ENCODE measurements around the gene FOXC1.

The FOXC1 gene

GRCh38 chr6:1619673-1620503 lies 10.2 kb downstream of the FOXC1 start:
- Mint-ChIP-seq H3K4me1 (peaks cover 1% of the 10 kb centered on the region), H3K27me3 (peaks cover 50% of the 10 kb centered on the region), H3K36me3 (ENCODE audit: insufficient read depth) (no peaks in the 10 kb centered on the region), H3K9me3 (no peaks in the 10 kb centered on the region), H3K4me3 (no peak overlapping the region), H3K27ac (ENCODE audit: low read depth) (no peak overlapping the region)
- ATAC-seq (replicated peaks; ENCODE audit: extremely low read depth, poor library complexity, severe bottlenecking) (no peak), DNase-seq (ENCODE audit: low spot score in 2 of 2) (no peak)

DNA sequence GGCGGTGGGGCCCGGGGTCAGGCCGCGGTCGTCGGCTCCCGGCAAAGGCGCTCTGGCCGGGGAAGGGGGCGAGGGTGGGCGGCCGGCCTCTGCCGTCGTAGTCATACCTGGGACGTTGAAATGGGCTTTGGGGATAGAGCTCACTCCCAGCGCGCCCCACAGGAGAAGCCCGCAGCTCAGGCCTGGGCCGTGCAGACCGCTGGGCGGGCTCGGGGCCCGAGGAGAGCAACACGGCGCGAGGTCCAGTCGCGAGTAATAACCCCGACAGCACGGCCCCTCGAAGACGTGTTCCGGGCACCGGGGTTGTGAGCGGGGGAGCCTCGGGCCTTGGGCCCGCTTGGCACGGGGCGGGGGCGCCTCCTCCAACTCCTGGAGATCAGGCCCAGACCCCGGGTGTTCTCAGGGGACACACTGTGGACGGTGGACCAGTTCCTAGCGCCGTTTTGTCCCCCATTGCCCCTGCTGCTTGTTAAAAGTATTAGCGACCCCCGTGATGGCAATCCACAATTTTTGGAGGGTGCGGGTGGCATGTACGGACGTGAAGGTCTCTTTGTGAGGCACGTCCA lies 10.9 kb downstream of the FOXC1 start:
- peaks cover 8% of the 10 kb centered on the region for H3K4me1 Mint-ChIP-seq
- peaks cover 57% of the 10 kb centered on the region for H3K27me3 Mint-ChIP-seq
- H3K27ac Mint-ChIP-seq (ENCODE audit: low read depth), result no peak overlapping the region
- ATAC-seq (replicated peaks; ENCODE audit: extremely low read depth, poor library complexity, severe bottlenecking) (no peak), DNase-seq (ENCODE audit: low spot score in 2 of 2) (no peak)
- H3K4me3 Mint-ChIP-seq, result no peak overlapping the region
- H3K36me3 Mint-ChIP-seq (ENCODE audit: insufficient read depth), result peaks cover 4% of the 10 kb centered on the region
- H3K9me3 Mint-ChIP-seq, result no peaks in the 10 kb centered on the region

GRCh38 chr6:1621070-1621701 lies 11.5 kb downstream of the FOXC1 start:
- Mint-ChIP-seq H3K36me3 (ENCODE audit: insufficient read depth) (peaks cover 4% of the 10 kb centered on the region), H3K27ac (ENCODE audit: low read depth) (no peak overlapping the region), H3K4me1 (peaks cover 10% of the 10 kb centered on the region), H3K4me3 (no peak overlapping the region), H3K9me3 (no peaks in the 10 kb centered on the region), H3K27me3 (peaks cover 63% of the 10 kb centered on the region)
- no peak for ATAC-seq (replicated peaks; ENCODE audit: extremely low read depth, poor library complexity, severe bottlenecking)
- DNase-seq (ENCODE audit: low spot score in 2 of 2), result no peak

DNA sequence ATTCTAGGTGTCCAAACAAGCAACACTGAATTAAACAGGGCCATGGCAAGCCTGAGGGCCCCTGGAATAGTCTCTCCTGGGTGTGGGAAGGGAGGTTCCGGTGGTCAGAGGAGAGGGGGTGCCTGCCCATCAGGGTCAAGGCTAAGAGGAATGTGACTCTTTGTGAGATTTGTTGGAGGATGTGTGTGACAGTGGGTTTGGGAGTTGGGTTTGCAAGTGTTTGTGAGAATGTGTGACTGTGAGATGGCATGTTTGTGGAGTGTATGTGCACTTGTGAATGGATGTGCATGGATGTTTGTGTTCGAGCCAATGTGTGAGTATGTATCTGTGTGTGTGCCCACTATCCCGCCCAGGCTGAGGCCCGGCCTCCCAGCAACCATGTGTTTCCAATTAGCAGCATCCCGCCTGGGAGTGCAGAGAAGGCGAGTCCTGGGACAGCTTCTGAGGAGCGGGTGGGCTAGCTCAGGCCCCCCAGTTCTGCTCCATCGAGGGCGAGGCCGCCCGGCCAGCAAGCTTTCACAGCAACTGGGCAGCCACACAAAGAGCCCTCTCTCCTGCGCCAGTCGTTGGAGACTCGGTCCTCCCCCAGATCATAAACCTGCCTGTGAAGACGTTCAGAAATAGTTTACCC lies 12.6 kb downstream of the FOXC1 start:
- no peak overlapping the region for H3K4me3 Mint-ChIP-seq
- peaks cover 10% of the 10 kb centered on the region for H3K4me1 Mint-ChIP-seq
- ATAC-seq (replicated peaks; ENCODE audit: extremely low read depth, poor library complexity, severe bottlenecking), result no peak
- H3K27me3 Mint-ChIP-seq, result peaks cover 65% of the 10 kb centered on the region
- H3K36me3 Mint-ChIP-seq (ENCODE audit: insufficient read depth), result peaks cover 4% of the 10 kb centered on the region
- no peak overlapping the region for H3K27ac Mint-ChIP-seq (ENCODE audit: low read depth)
- DNase-seq (ENCODE audit: low spot score in 2 of 2), result no peak
- no peaks in the 10 kb centered on the region for H3K9me3 Mint-ChIP-seq

DNA sequence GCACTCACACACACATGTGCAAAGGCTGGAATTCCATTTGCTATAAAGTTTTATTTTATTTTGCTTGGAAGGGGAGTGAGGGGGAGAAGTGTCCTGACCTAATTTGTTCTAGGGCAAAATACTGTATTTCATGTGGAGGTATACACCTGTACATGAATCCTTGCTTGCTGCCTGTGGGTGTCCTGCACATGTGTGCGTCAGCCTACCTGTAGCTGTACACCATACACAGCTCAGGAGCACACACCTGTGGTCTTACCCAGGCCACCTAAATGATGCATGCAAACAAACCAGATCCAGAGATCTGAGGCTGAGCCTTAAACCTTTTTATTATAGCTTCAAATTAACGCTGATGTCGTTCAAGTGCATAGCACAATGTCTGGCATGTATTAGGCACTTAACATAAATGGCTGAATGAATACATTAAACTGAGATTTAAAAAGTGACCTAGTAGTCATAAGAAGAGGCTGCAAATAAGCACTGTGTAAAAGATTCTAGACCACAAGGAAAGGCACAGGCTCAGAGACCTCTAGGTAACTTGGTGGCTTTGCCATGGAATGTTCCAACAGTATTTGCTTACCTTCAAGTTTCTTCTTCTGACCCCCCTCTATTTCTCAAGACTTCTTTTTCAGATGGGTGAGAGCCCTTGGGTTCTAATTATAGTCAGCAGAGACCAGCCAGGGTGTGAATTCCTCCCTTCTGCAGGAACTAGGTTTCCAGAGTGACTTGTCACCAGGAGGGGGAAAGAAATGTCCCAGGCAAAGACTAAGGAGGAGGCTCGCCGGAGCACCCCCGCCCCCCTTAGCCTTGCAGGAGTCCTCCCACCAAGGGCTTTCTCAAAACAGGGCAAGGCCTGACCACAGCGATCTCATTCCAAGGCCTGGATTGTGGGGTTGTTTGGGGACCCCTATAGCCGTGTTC lies 13.4 kb downstream of the FOXC1 start:
- DNase-seq (ENCODE audit: low spot score in 2 of 2), result no peak
- H3K9me3 Mint-ChIP-seq, result no peaks in the 10 kb centered on the region
- no peak for ATAC-seq (replicated peaks; ENCODE audit: extremely low read depth, poor library complexity, severe bottlenecking)
- no peak overlapping the region for H3K4me3 Mint-ChIP-seq
- peaks cover 10% of the 10 kb centered on the region for H3K4me1 Mint-ChIP-seq
- H3K27ac Mint-ChIP-seq (ENCODE audit: low read depth), result no peak overlapping the region
- H3K36me3 Mint-ChIP-seq (ENCODE audit: insufficient read depth), result peaks cover 4% of the 10 kb centered on the region
- H3K27me3 Mint-ChIP-seq, result peaks cover 65% of the 10 kb centered on the region

GRCh38 chr6:1623769-1624057 lies 14.0 kb downstream of the FOXC1 start:
- H3K4me1 Mint-ChIP-seq, result peaks cover 10% of the 10 kb centered on the region
- H3K9me3 Mint-ChIP-seq, result no peaks in the 10 kb centered on the region
- no peak for DNase-seq (ENCODE audit: low spot score in 2 of 2)
- H3K4me3 Mint-ChIP-seq, result no peak overlapping the region
- no peak overlapping the region for H3K27ac Mint-ChIP-seq (ENCODE audit: low read depth)
- H3K36me3 Mint-ChIP-seq (ENCODE audit: insufficient read depth), result peaks cover 4% of the 10 kb centered on the region
- peaks cover 65% of the 10 kb centered on the region for H3K27me3 Mint-ChIP-seq
- ATAC-seq (replicated peaks; ENCODE audit: extremely low read depth, poor library complexity, severe bottlenecking), result no peak

DNA sequence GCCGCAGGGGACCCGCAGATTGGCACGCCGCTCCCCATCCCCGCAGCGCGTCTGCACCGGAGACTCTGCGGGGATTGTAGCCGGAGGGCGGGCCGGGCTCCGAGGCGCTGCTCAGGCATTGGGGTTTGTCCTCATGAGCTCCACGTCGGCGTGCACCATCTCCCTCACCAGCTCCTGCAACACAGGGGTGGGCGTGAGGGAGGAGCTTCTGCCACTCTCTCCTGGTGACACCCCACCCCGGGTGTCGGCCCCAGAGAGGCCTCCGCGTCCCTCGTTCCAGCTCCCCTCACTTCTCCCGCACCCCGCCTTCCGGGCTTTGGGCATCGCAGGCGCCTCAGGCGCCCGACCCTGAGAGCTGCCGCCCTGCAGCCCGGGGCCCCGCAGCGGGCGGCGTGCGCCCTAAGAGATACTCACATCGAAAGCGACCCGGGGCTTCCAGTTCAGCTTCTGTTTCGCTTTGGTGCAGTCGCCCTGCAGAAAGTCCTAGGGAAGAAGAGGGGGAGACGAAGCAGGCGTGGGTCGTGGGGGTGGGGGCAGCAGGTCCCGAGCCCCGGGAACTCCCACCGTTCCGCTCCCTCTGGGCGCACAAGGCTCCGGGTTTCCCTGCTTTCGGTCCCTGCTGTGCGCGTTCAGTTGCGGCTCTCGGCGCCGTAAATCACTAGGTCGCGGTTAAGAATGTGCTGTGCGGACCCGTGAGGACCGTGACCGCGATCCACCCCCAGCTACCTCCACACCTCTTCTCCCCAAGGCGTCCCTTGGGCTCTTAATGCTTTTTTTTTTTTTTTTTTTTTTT lies 14.5 kb downstream of the FOXC1 start:
- peaks cover 4% of the 10 kb centered on the region for H3K36me3 Mint-ChIP-seq (ENCODE audit: insufficient read depth)
- peaks cover 68% of the 10 kb centered on the region for H3K27me3 Mint-ChIP-seq
- H3K4me3 Mint-ChIP-seq, result no peak overlapping the region
- no peak overlapping the region for H3K27ac Mint-ChIP-seq (ENCODE audit: low read depth)
- H3K9me3 Mint-ChIP-seq, result no peaks in the 10 kb centered on the region
- peaks cover 10% of the 10 kb centered on the region for H3K4me1 Mint-ChIP-seq
- no peak for ATAC-seq (replicated peaks; ENCODE audit: extremely low read depth, poor library complexity, severe bottlenecking)
- DNase-seq (ENCODE audit: low spot score in 2 of 2), result no peak

DNA sequence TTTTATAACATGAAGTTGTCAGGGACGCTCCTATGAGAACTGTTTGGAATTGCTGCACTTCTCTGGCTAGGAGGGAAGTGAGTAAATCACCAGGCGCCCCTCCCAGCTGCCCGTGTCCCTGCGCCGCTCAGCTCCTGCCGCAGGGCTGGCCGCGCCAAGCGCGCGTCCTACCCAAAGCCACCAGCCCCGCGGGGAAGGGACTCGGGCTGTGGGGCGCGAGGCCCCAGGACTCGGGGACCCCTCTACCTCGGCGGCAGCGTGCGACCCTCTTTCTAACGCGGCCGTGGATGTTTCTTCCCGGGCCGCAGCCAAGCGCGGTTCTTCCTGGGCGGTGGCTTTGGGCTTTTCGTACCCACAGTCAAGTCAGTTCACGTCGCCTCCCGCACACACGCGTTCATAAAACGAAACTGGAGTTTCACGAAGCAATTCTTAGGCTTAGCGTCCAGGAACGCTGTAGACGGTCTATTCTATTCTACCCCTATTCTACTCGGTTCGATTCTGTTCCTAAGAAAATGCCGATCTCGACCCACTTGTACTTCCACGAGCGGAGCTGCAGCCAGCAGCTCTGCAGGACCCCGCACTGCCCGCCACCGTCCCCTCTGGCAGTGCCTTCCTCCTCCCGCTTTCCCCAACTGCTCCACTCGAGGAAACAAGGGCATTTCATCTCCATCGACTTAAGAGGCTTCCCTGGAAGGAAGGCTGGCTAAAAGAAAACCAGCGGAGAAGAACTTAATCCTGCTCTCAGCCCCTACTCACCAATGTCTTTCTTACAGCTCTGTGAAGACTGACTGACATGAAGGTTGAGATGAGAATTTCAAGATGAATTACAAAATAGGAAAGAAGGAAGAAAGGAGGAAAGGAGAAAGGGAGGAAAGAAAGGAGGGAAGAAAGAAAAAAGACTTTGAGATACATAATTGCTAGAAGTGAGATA lies 15.4 kb downstream of the FOXC1 start:
- no peak overlapping the region for H3K27ac Mint-ChIP-seq (ENCODE audit: low read depth)
- H3K4me3 Mint-ChIP-seq, result peak overlapping the region; percentile 65
- H3K36me3 Mint-ChIP-seq (ENCODE audit: insufficient read depth), result peaks cover 4% of the 10 kb centered on the region
- peaks cover 10% of the 10 kb centered on the region for H3K4me1 Mint-ChIP-seq
- peaks cover 76% of the 10 kb centered on the region for H3K27me3 Mint-ChIP-seq
- no peaks in the 10 kb centered on the region for H3K9me3 Mint-ChIP-seq
- no peak for DNase-seq (ENCODE audit: low spot score in 2 of 2)
- ATAC-seq (replicated peaks; ENCODE audit: extremely low read depth, poor library complexity, severe bottlenecking), result peak; percentile 14

DNA sequence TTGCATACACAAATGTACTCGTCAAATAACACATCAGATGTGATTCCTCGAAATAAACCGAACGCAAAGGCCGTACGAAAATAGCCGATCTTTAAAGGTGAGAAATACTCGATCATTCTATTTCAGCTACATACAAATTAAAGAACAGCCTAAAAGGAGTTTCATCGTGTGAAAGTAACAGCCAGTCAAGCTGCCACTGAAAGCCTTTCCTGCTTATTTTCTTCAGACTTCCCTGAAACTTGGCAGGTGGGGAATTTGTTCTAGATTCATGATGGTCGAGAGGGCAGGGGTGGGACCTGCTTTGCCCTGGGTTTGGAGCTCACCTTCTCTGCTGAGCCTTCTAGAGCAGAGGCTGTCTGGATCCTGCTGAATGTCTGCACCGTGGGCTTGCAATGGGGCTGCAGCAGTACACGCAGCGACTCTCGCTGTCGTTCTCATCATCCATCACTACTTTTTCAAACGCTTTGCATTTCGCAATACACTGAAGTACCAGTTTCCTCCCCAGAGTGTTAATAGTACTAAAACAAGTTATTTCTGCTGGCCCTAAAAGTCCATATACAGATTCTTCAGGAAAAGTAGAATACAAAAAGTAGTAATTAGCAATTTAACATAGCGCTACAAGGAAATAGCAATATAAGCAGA lies 16.2 kb downstream of the FOXC1 start:
- Mint-ChIP-seq H3K4me1 (peaks cover 10% of the 10 kb centered on the region), H3K4me3 (peak overlapping the region; percentile 0), H3K27ac (ENCODE audit: low read depth) (no peak overlapping the region), H3K27me3 (peaks cover 84% of the 10 kb centered on the region), H3K9me3 (no peaks in the 10 kb centered on the region), H3K36me3 (ENCODE audit: insufficient read depth) (peaks cover 7% of the 10 kb centered on the region)
- DNase-seq (ENCODE audit: low spot score in 2 of 2) (no peak), ATAC-seq (replicated peaks; ENCODE audit: extremely low read depth, poor library complexity, severe bottlenecking) (no peak)

- Mint-ChIP-seq H3K4me1 (peaks cover 10% of the 10 kb centered on the region), H3K36me3 (ENCODE audit: insufficient read depth) (peaks cover 7% of the 10 kb centered on the region), H3K27me3 (peaks cover 90% of the 10 kb centered on the region), H3K4me3 (peak overlapping the region; percentile 0), H3K27ac (ENCODE audit: low read depth) (no peak overlapping the region), H3K9me3 (no peaks in the 10 kb centered on the region)
- ATAC-seq (replicated peaks; ENCODE audit: extremely low read depth, poor library complexity, severe bottlenecking) (no peak), DNase-seq (ENCODE audit: low spot score in 2 of 2) (no peak)
These were observed 16.8 kb downstream of the FOXC1 start for GRCh38 chr6:1626481-1626880.

Data from central memory CD8-positive, alpha-beta T cell (primary cell).